Mesothelial cell of epicardium (in vitro differentiated cells): ENCODE data around the gene KIRREL3. TPM values are rescaled to one million over a fixed set of nuclear protein-coding genes. Genes with fewer than 3 reads are reported as not detected.

Experiments used
- DNase-seq, 2 experiments: peaks; one replicate each; pipeline ENCODE4 v3.0.0; 2021; ENCODE audit warnings: low spot score in 2 of 2; ENCODE audit not compliant: unreplicated experiment in 2 of 2
- H3K27ac Mint-ChIP-seq: 2 replicates; pipeline ENCODE4 v1.8.0; 2021; ENCODE audit warnings: mixed read lengths
- H3K27me3 Mint-ChIP-seq: 2 replicates; pipeline ENCODE4 v1.8.0; 2021; ENCODE audit warnings: low read depth, mixed read lengths
- H3K36me3 Mint-ChIP-seq: 2 replicates; pipeline ENCODE4 v1.8.0; 2021; ENCODE audit warnings: mixed read lengths
- H3K4me1 Mint-ChIP-seq: 2 replicates; pipeline ENCODE4 v1.8.0; 2021; ENCODE audit warnings: mixed read lengths
- H3K4me3 Mint-ChIP-seq: 2 replicates; pipeline ENCODE4 v1.8.0; 2021; ENCODE audit warnings: mild to moderate bottlenecking, moderate library complexity, mixed read lengths
- H3K9me3 Mint-ChIP-seq: 2 replicates; pipeline ENCODE4 v1.8.0; 2021; ENCODE audit warnings: mixed read lengths
- total RNA-seq: library from RNA; stranded (reverse); gene quantifications from 3 replicates; pipeline ENCODE4 v1.2.1, GENCODE V29; 2021
- TF ChIP-seq, protein P1 (sequence below): fragments of 200-600 bp; sonication (generic); IDR thresholded peaks from one replicate; pipeline ENCODE4 v1.5.0; 2021; ENCODE audit warnings: antibody characterized with exemption; ENCODE audit not compliant: unreplicated experiment

The KIRREL3 gene
- total RNA-seq, 1 donor from 2014 or later, result 0.31 TPM

- TF ChIP-seq, protein P1, sequence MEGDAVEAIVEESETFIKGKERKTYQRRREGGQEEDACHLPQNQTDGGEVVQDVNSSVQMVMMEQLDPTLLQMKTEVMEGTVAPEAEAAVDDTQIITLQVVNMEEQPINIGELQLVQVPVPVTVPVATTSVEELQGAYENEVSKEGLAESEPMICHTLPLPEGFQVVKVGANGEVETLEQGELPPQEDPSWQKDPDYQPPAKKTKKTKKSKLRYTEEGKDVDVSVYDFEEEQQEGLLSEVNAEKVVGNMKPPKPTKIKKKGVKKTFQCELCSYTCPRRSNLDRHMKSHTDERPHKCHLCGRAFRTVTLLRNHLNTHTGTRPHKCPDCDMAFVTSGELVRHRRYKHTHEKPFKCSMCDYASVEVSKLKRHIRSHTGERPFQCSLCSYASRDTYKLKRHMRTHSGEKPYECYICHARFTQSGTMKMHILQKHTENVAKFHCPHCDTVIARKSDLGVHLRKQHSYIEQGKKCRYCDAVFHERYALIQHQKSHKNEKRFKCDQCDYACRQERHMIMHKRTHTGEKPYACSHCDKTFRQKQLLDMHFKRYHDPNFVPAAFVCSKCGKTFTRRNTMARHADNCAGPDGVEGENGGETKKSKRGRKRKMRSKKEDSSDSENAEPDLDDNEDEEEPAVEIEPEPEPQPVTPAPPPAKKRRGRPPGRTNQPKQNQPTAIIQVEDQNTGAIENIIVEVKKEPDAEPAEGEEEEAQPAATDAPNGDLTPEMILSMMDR, result no peak
- no peak for DNase-seq
- Mint-ChIP-seq H3K27me3 (peaks cover 84% of the 10 kb centered on the region), H3K9me3 (no peaks in the 10 kb centered on the region), H3K4me3 (no peak overlapping the region), H3K36me3 (no peaks in the 10 kb centered on the region), H3K4me1 (no peaks in the 10 kb centered on the region), H3K27ac (no peak overlapping the region)
These were observed 472.9 kb downstream of the KIRREL3 start for GRCh38 chr11:126527651-126528050.

DNA sequence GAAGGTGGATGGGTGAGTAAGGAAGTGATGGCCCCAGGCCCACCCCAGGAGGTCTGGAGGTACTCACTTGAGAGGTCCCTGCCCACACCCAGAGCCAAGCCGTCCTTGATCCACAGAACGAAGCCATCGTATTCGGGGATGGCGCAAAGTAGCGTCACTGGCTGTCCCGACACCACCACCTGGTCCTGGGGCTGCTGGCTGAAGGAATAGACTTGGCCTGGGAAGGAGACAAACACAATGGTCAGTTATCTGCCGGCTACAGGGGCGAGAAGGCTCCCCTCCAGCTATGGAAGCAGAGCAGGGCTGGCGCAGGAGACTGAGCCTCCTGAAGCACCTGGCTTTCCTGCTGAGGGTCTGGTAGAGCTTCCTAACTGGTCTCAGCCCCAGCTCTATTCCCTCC is 474.1 kb downstream of the KIRREL3 start:
- Mint-ChIP-seq H3K36me3 (no peaks in the 10 kb centered on the region), H3K9me3 (no peaks in the 10 kb centered on the region), H3K27ac (no peak overlapping the region), H3K4me3 (no peak overlapping the region), H3K27me3 (peaks cover 84% of the 10 kb centered on the region), H3K4me1 (no peaks in the 10 kb centered on the region)
- DNase-seq, result no peak
- TF ChIP-seq, protein P1, result no peak

GRCh38 chr11:126525702-126526101 is 474.9 kb downstream of the KIRREL3 start:
- no peak for DNase-seq
- TF ChIP-seq, protein P1, result no peak
- Mint-ChIP-seq H3K4me1 (no peaks in the 10 kb centered on the region), H3K36me3 (no peaks in the 10 kb centered on the region), H3K9me3 (no peaks in the 10 kb centered on the region), H3K4me3 (no peak overlapping the region), H3K27me3 (peaks cover 77% of the 10 kb centered on the region), H3K27ac (no peak overlapping the region)

DNA sequence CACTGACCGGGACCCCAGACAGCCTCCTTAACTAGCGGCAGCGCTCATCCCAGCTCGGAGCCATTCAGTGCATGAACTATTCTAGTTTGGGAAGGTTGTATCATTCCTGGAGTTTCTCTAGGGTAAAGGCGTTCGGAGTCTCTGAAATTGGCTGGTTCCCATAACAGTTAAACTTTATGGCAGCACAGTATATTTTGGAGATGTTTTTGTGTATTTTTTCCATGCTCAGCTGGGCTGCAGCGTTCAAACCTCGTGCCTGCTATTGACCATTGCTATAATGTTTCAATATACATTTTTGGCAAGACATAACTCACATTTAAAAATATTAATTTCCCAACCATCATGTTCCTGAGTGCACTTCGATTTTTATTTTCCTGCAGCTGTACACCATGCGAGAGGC is 475.4 kb downstream of the KIRREL3 start:
- no peaks in the 10 kb centered on the region for H3K36me3 Mint-ChIP-seq
- peaks cover 77% of the 10 kb centered on the region for H3K27me3 Mint-ChIP-seq
- H3K4me3 Mint-ChIP-seq, result no peak overlapping the region
- H3K9me3 Mint-ChIP-seq, result no peaks in the 10 kb centered on the region
- TF ChIP-seq, protein P1, result no peak
- DNase-seq, result no peak
- H3K4me1 Mint-ChIP-seq, result no peaks in the 10 kb centered on the region
- no peak overlapping the region for H3K27ac Mint-ChIP-seq

DNA sequence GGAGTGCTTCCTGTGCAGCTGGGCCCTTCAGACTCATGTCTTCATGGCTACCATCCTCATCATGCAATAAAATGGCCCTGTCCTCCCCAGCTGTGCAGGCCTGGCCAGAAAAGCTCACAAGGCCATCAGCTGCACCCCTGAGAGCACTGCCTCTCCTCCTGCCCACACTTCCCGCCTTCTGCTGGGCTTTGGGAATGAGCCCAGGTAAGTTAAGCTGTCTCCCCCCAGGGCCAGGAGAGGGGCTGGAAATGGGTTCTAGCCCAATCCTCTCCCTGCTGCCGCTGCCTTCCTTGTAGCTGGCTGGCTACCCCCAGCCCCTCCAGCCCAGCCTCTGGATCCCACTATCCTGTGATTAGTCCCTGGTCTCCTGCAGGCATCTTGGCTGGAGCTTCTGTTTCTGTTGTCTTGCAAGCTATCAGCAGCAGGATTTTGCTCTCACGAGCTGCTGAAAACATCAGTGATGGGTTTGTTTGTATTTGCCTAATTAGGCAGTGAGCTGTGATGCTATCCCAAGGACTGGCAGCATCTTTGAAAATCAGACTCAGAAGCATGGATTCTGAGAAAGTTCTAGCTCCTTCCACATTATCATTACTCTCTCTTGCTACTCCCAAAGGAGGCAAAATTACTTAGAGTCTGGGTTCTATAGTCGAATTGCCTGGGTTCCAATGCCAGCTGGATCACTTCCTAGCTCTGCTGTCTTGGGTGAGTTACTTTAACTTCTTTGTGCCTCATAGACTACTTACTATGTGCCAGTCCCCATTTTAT is 476.9 kb downstream of the KIRREL3 start:
- H3K4me3 Mint-ChIP-seq, result no peak overlapping the region
- no peak for DNase-seq

More for the DNA sequence above, 476.9 kb downstream of the KIRREL3 start:
- peaks cover 1% of the 10 kb centered on the region for H3K4me1 Mint-ChIP-seq
- H3K27ac Mint-ChIP-seq, result no peak overlapping the region
- no peaks in the 10 kb centered on the region for H3K36me3 Mint-ChIP-seq
- peaks cover 77% of the 10 kb centered on the region for H3K27me3 Mint-ChIP-seq
- no peaks in the 10 kb centered on the region for H3K9me3 Mint-ChIP-seq
- TF ChIP-seq, protein P1, result no peak
